HepG2 (cell line): Measurements from ENCODE around the gene BTBD17. TPM values are rescaled to one million over a fixed set of nuclear protein-coding genes. Genes with fewer than 3 reads are reported as not detected.

ENCODE experiments used
- BORCS8-MEF2B ChIP-seq: sonication (generic); formaldehyde crosslinking; IDR thresholded peaks from 2 replicates; pipeline ENCODE4 v1.8.0; 2022; ENCODE audit warnings: mild to moderate bottlenecking, missing genetic modification reagents
- BRCA1 ChIP-seq: sonication (generic); formaldehyde crosslinking; IDR thresholded peaks from 2 replicates; pipeline ENCODE4 v1.4.0; 2020; ENCODE audit warnings: missing genetic modification reagents
- CHD2 ChIP-seq: IDR thresholded peaks from 2 replicates; pipeline ENCODE4 v1.6.1; 2011; ENCODE audit warnings: low read depth, low read length, improper control_type of control experiment
- HNF4A ChIP-seq: sonication (generic); formaldehyde crosslinking; IDR thresholded peaks from 2 replicates; pipeline ENCODE4 v1.4.0; 2020; ENCODE audit warnings: missing genetic modification reagents
- NKX3-1 ChIP-seq: sonication (generic); formaldehyde crosslinking; IDR thresholded peaks from 2 replicates; pipeline ENCODE4 v1.5.0; 2020; ENCODE audit warnings: missing genetic modification reagents
- RBM22 ChIP-seq: fragments of 200-400 bp; formaldehyde crosslinking; optimal IDR thresholded peaks from 2 replicates; pipeline ENCODE3; 2017; ENCODE audit warnings: mild to moderate bottlenecking, low read length, moderate library complexity
- ZNF124 ChIP-seq: sonication (generic); formaldehyde crosslinking; IDR thresholded peaks from 2 replicates; pipeline ENCODE4 v1.4.0; 2020; ENCODE audit warnings: missing genetic modification reagents
- ZNF180 ChIP-seq: sonication (generic); formaldehyde crosslinking; IDR thresholded peaks from 2 replicates; pipeline ENCODE4 v1.4.0; 2020; ENCODE audit warnings: low read depth, missing genetic modification reagents, borderline replicate concordance
- ZNF292 ChIP-seq: sonication (generic); formaldehyde crosslinking; IDR thresholded peaks from 2 replicates; pipeline ENCODE4 v1.8.1; 2022; ENCODE audit warnings: mild to moderate bottlenecking, low read depth, missing genetic modification reagents, borderline replicate concordance
- ZNF530 ChIP-seq: sonication (generic); formaldehyde crosslinking; IDR thresholded peaks from 2 replicates; pipeline ENCODE4 v1.5.0; 2020; ENCODE audit warnings: low read depth, mild to moderate bottlenecking, missing genetic modification reagents
- ZNF549 ChIP-seq: sonication (generic); formaldehyde crosslinking; IDR thresholded peaks from 2 replicates; pipeline ENCODE4 v1.5.0; 2020; ENCODE audit warnings: missing genetic modification reagents
- polyA plus RNA-seq, 8 experiments: library from polyadenylated mRNA; depleted of rRNA in 3 of 8; stranded (reverse) in 7 of 8; unstranded in 1 of 8; fragments of >200 nt; fragmentation: Illumina TruSeq in 4 of 8; extraction: Trizol in 4 of 8; gene quantifications; 2 replicates each; pipeline versions ENCODE4 v1.2.1 to v1.2.3, GENCODE V29; 2011 to 2016; ENCODE audit warnings: low read depth in 4 of 8, missing spikeins in 1 of 8, mixed read lengths in 1 of 8; ENCODE audit not compliant: insufficient read depth in 1 of 8
- total RNA-seq, 5 experiments: library from RNA; depleted of rRNA; stranded (reverse); fragments of >200 nt; fragmentation: Illumina TruSeq; extraction: Trizol; gene quantifications; 2 replicates each; pipeline ENCODE4 v1.2.3, GENCODE V29; 2016; ENCODE audit warnings: low read depth in 1 of 5
- TF ChIP-seq, protein P1 (sequence below): sonication (generic); formaldehyde crosslinking; IDR thresholded peaks from 2 replicates; pipeline ENCODE4 v1.4.0; 2020; ENCODE audit warnings: mild to moderate bottlenecking, missing genetic modification reagents
- TF ChIP-seq, protein P2 (sequence below): sonication (generic); formaldehyde crosslinking; IDR thresholded peaks from 2 replicates; pipeline ENCODE4 v1.5.0; 2020; ENCODE audit warnings: mild to moderate bottlenecking, low read depth, missing genetic modification reagents, borderline replicate concordance
- TF ChIP-seq, protein P3 (sequence below): sonication (generic); formaldehyde crosslinking; IDR thresholded peaks from 2 replicates; pipeline ENCODE4 v1.5.1; 2020; ENCODE audit warnings: mild to moderate bottlenecking, moderate library complexity, missing genetic modification reagents
- TF ChIP-seq, protein P4 (sequence below): sonication (generic); formaldehyde crosslinking; IDR thresholded peaks from 2 replicates; pipeline ENCODE4 v1.5.0; 2020; ENCODE audit warnings: mild to moderate bottlenecking, missing genetic modification reagents
- TF ChIP-seq, protein P5 (sequence below): sonication (generic); formaldehyde crosslinking; IDR thresholded peaks from 2 replicates; pipeline ENCODE4 v1.4.0; 2020; ENCODE audit warnings: missing genetic modification reagents
- TF ChIP-seq, protein P6 (sequence below), 2 experiments: sonication (generic) in 1 of 2; formaldehyde crosslinking in 1 of 2; IDR thresholded peaks; 2 replicates each; pipeline versions ENCODE4 v1.6.1 to v1.9.0; 2014 to 2022; ENCODE audit warnings: antibody characterized with exemption in 1 of 2, borderline replicate concordance in 1 of 2, inconsistent platforms in 1 of 2, low read depth in 1 of 2, missing genetic modification reagents in 1 of 2

BTBD17 gene
- total and polyA plus RNA-seq, 2 of the 13 experiments (the other 11 are each of a cell fraction or from before 2014, with no cell fraction given), result not detected

DNA sequence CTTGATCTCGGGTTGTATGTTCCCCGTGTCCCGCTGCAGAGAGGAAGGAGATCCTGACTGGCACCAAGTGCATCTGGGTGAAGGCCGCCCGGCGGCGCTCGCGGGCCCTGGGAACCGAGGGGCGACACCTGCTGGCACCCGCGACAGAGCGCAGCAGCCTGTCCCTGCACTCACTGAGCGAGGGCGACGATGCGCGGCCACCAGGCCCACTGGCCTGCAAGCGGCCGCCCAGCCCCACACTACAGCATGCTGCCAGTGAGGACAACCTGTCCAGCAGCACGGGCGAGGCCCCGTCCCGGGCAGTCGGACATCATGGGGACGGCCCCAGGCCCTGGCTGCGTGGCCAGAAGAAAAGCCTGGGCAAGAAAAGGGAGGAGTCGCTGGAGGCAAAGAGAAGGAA, 7.5 kb downstream of the BTBD17 start (continued):
- TF ChIP-seq, protein P1, sequence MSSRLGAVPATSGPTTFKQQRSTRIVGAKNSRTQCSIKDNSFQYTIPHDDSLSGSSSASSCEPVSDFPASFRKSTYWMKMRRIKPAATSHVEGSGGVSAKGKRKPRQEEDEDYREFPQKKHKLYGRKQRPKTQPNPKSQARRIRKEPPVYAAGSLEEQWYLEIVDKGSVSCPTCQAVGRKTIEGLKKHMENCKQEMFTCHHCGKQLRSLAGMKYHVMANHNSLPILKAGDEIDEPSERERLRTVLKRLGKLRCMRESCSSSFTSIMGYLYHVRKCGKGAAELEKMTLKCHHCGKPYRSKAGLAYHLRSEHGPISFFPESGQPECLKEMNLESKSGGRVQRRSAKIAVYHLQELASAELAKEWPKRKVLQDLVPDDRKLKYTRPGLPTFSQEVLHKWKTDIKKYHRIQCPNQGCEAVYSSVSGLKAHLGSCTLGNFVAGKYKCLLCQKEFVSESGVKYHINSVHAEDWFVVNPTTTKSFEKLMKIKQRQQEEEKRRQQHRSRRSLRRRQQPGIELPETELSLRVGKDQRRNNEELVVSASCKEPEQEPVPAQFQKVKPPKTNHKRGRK (CRISPR knock-in tag), result no peak
- no peak for TF ChIP-seq NKX3-1
- no peak for TF ChIP-seq ZNF292 (CRISPR knock-in tag)
- TF ChIP-seq RBM22, result no peak
- TF ChIP-seq, protein P2, sequence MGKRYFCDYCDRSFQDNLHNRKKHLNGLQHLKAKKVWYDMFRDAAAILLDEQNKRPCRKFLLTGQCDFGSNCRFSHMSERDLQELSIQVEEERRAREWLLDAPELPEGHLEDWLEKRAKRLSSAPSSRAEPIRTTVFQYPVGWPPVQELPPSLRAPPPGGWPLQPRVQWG, result no peak
- no peak for TF ChIP-seq ZNF180 (CRISPR knock-in tag)
- TF ChIP-seq, protein P3, sequence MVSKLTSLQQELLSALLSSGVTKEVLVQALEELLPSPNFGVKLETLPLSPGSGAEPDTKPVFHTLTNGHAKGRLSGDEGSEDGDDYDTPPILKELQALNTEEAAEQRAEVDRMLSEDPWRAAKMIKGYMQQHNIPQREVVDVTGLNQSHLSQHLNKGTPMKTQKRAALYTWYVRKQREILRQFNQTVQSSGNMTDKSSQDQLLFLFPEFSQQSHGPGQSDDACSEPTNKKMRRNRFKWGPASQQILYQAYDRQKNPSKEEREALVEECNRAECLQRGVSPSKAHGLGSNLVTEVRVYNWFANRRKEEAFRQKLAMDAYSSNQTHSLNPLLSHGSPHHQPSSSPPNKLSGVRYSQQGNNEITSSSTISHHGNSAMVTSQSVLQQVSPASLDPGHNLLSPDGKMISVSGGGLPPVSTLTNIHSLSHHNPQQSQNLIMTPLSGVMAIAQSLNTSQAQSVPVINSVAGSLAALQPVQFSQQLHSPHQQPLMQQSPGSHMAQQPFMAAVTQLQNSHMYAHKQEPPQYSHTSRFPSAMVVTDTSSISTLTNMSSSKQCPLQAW (CRISPR knock-in tag), result peak; percentile 41; the same call in 1 of the 2 replicates
- no peak for TF ChIP-seq BRCA1 (CRISPR knock-in tag)
- TF ChIP-seq, protein P4, sequence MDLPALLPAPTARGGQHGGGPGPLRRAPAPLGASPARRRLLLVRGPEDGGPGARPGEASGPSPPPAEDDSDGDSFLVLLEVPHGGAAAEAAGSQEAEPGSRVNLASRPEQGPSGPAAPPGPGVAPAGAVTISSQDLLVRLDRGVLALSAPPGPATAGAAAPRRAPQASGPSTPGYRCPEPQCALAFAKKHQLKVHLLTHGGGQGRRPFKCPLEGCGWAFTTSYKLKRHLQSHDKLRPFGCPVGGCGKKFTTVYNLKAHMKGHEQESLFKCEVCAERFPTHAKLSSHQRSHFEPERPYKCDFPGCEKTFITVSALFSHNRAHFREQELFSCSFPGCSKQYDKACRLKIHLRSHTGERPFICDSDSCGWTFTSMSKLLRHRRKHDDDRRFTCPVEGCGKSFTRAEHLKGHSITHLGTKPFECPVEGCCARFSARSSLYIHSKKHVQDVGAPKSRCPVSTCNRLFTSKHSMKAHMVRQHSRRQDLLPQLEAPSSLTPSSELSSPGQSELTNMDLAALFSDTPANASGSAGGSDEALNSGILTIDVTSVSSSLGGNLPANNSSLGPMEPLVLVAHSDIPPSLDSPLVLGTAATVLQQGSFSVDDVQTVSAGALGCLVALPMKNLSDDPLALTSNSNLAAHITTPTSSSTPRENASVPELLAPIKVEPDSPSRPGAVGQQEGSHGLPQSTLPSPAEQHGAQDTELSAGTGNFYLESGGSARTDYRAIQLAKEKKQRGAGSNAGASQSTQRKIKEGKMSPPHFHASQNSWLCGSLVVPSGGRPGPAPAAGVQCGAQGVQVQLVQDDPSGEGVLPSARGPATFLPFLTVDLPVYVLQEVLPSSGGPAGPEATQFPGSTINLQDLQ (CRISPR knock-in tag), result no peak
- TF ChIP-seq, protein P5, sequence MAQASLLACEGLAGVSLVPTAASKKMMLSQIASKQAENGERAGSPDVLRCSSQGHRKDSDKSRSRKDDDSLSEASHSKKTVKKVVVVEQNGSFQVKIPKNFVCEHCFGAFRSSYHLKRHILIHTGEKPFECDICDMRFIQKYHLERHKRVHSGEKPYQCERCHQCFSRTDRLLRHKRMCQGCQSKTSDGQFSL, result no peak
- TF ChIP-seq BORCS8-MEF2B (CRISPR knock-in tag), result no peak
- TF ChIP-seq CHD2, result no peak
- TF ChIP-seq, protein P6, sequence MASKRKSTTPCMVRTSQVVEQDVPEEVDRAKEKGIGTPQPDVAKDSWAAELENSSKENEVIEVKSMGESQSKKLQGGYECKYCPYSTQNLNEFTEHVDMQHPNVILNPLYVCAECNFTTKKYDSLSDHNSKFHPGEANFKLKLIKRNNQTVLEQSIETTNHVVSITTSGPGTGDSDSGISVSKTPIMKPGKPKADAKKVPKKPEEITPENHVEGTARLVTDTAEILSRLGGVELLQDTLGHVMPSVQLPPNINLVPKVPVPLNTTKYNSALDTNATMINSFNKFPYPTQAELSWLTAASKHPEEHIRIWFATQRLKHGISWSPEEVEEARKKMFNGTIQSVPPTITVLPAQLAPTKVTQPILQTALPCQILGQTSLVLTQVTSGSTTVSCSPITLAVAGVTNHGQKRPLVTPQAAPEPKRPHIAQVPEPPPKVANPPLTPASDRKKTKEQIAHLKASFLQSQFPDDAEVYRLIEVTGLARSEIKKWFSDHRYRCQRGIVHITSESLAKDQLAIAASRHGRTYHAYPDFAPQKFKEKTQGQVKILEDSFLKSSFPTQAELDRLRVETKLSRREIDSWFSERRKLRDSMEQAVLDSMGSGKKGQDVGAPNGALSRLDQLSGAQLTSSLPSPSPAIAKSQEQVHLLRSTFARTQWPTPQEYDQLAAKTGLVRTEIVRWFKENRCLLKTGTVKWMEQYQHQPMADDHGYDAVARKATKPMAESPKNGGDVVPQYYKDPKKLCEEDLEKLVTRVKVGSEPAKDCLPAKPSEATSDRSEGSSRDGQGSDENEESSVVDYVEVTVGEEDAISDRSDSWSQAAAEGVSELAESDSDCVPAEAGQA (IDR thresholded peaks at IDR 0.05; ENCODE audit: low read depth), result no peak
- TF ChIP-seq, protein P6 (CRISPR knock-in tag; IDR thresholded peaks at IDR 0.05; ENCODE audit: borderline replicate concordance), result no peak
- no peak for TF ChIP-seq HNF4A (CRISPR knock-in tag)
- peak; percentile 59; the same call in 1 of the 2 replicates for TF ChIP-seq ZNF124 (CRISPR knock-in tag)
- no peak for TF ChIP-seq ZNF549
- no peak for TF ChIP-seq ZNF530 (CRISPR knock-in tag)
